MM.1S (cell line): Measurements from ENCODE around the gene RABL3.

ENCODE experiments used
- DNase-seq: peaks from one replicate; pipeline ENCODE4 v3.0.0-alpha.2; 2015
- H2AFZ ChIP-seq: fragments of 300-600 bp; sonication (generic); 2 replicates; pipeline ENCODE4 v1.6.0; 2016; ENCODE audit warnings: antibody characterized with exemption, low read length
- H3F3A ChIP-seq: fragments of 300-600 bp; sonication (generic); 2 replicates; pipeline ENCODE4 v1.6.1; 2016; ENCODE audit warnings: mild to moderate bottlenecking, antibody characterized with exemption, low read length, moderate library complexity, mixed read lengths; ENCODE audit not compliant: insufficient read depth
- H3K27ac ChIP-seq: fragments of 300-600 bp; sonication (generic); 2 replicates; pipeline ENCODE4 v1.5.1; 2016; ENCODE audit warnings: mild to moderate bottlenecking, low read length
- H3K27me3 ChIP-seq: fragments of 300-600 bp; sonication (generic); replicated peaks from 2 replicates; pipeline ENCODE4 v1.6.0; 2016; ENCODE audit warnings: low read length; ENCODE audit not compliant: insufficient read depth
- H3K36me3 ChIP-seq: fragments of 300-600 bp; sonication (generic); replicated peaks from 2 replicates; pipeline ENCODE4 v1.6.1; 2016; ENCODE audit warnings: mild to moderate bottlenecking, low read length, mixed read lengths; ENCODE audit not compliant: insufficient read depth
- H3K4me1 ChIP-seq: fragments of 300-600 bp; sonication (generic); 2 replicates; pipeline ENCODE4 v1.6.1; 2016; ENCODE audit warnings: low read length, mixed read lengths
- H3K4me2 ChIP-seq: fragments of 300-600 bp; sonication (generic); 2 replicates; pipeline ENCODE4 v1.6.0; 2016; ENCODE audit warnings: low read depth, low read length
- H3K4me3 ChIP-seq: fragments of 300-600 bp; sonication (generic); 2 replicates; pipeline ENCODE4 v1.5.1; 2016; ENCODE audit warnings: low read length, mixed read lengths
- H3K79me2 ChIP-seq: fragments of 300-600 bp; sonication (generic); 2 replicates; pipeline ENCODE4 v1.6.1; 2016; ENCODE audit warnings: mixed run types, low read length, mixed read lengths
- H3K9ac ChIP-seq: fragments of 300-600 bp; sonication (generic); 2 replicates; pipeline ENCODE4 v1.6.1; 2016; ENCODE audit warnings: low read length, mixed read lengths
- H3K9me2 ChIP-seq: fragments of 300-600 bp; sonication (generic); replicated peaks from 2 replicates; pipeline ENCODE4 v1.6.1; 2016; ENCODE audit warnings: mild to moderate bottlenecking, low read length, mixed read lengths; ENCODE audit not compliant: insufficient read depth
- H3K9me3 ChIP-seq: fragments of 300-600 bp; sonication (generic); replicated peaks from 2 replicates; pipeline ENCODE4 v1.6.1; 2016; ENCODE audit warnings: mild to moderate bottlenecking, low read length, mixed read lengths; ENCODE audit not compliant: insufficient read depth
- H4K20me1 ChIP-seq: fragments of 300-600 bp; sonication (generic); 2 replicates; pipeline ENCODE4 v1.6.1; 2016; ENCODE audit warnings: mild to moderate bottlenecking, low read length, moderate library complexity, mixed read lengths; ENCODE audit not compliant: insufficient read depth
- EZH2 ChIP-seq: fragments of 300-600 bp; sonication (generic); optimal IDR thresholded peaks from 2 replicates; pipeline ENCODE3; 2017; ENCODE audit warnings: low read depth, mild to moderate bottlenecking, antibody characterized with exemption, low read length, mixed read lengths
- EZH2phosphoT487 ChIP-seq: fragments of 300-600 bp; sonication (generic); IDR thresholded peaks from 2 replicates; pipeline ENCODE4 v1.6.1; 2018; ENCODE audit warnings: antibody characterized with exemption, low read length
- TF ChIP-seq, protein P1 (sequence below): fragments of 300-600 bp; sonication (generic); IDR thresholded peaks from 2 replicates; pipeline ENCODE4 v1.5.1; 2016; ENCODE audit warnings: antibody characterized with exemption, low read length, mixed read lengths

The RABL3 gene

GRCh38 chr3:120745466-120745865, 3.1 kb upstream of the RABL3 start:
- H3K27me3 ChIP-seq = no peaks in the 10 kb centered on the region
- H3F3A ChIP-seq = no peaks in the 10 kb centered on the region
- H3K9ac ChIP-seq = no peak overlapping the region
- H3K4me2 ChIP-seq = no peak overlapping the region
- H4K20me1 ChIP-seq = no peaks in the 10 kb centered on the region
- no peak for DNase-seq
- H3K4me3 ChIP-seq = no peak overlapping the region
- no peak overlapping the region for H2AFZ ChIP-seq
- no peak overlapping the region for H3K27ac ChIP-seq
- H3K9me2 ChIP-seq = no peaks in the 10 kb centered on the region
- peaks cover 4% of the 10 kb centered on the region; the same call in 1 of the 2 replicates for H3K4me1 ChIP-seq
- H3K9me3 ChIP-seq = no peaks in the 10 kb centered on the region
- peaks cover 46% of the 10 kb centered on the region for H3K79me2 ChIP-seq
- H3K36me3 ChIP-seq = 0 out of 2 replicates have a peak, but pooled peaks cover under 1% of the 10 kb centered on the region
- no peak for TF ChIP-seq EZH2
- TF ChIP-seq, protein P1, sequence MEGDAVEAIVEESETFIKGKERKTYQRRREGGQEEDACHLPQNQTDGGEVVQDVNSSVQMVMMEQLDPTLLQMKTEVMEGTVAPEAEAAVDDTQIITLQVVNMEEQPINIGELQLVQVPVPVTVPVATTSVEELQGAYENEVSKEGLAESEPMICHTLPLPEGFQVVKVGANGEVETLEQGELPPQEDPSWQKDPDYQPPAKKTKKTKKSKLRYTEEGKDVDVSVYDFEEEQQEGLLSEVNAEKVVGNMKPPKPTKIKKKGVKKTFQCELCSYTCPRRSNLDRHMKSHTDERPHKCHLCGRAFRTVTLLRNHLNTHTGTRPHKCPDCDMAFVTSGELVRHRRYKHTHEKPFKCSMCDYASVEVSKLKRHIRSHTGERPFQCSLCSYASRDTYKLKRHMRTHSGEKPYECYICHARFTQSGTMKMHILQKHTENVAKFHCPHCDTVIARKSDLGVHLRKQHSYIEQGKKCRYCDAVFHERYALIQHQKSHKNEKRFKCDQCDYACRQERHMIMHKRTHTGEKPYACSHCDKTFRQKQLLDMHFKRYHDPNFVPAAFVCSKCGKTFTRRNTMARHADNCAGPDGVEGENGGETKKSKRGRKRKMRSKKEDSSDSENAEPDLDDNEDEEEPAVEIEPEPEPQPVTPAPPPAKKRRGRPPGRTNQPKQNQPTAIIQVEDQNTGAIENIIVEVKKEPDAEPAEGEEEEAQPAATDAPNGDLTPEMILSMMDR = no peak
- TF ChIP-seq EZH2phosphoT487 = no peak

DNA sequence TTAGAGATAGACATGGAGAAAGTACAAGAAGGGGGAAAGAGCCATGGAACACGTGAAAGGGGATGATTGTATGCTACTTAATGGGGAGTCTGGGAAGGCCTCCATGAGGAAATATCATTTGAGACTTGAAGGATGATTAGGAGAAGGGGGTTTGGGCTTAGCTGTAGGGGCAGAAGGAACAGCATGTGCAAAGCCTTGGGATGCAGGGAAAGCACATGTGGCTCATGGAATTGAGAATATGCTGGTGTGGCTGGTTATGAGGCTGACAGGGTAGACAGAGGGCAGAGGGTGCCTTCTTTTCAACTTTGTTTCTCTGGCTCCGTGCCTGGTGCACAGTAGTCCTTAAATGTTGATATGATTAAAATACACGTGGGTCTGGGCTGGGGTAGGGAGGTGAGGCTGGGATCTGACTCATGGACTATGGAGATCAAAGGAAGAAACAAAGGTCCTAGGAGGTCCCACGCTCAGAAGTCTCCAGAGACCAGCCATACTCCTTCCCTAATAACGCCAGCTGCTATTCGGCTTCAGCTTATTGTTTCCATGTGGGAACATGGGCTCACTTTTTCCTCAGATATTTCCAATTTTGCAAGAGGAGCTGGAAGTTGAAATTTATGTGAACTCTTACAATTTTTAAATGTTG, 1.4 kb upstream of the RABL3 start:
- Histone ChIP-seq H3F3A (no peaks in the 10 kb centered on the region), H3K36me3 (no peaks in the 10 kb centered on the region), H3K27me3 (no peaks in the 10 kb centered on the region), H3K4me2 (peak overlapping the region; percentile 93), H2AFZ (peak overlapping the region; percentile 94), H3K79me2 (peaks cover 43% of the 10 kb centered on the region), H3K27ac (no peak overlapping the region), H4K20me1 (no peaks in the 10 kb centered on the region), H3K9me2 (no peaks in the 10 kb centered on the region), H3K4me1 (peaks cover 4% of the 10 kb centered on the region; the same call in 1 of the 2 replicates), H3K9me3 (no peaks in the 10 kb centered on the region), H3K4me3 (peak overlapping the region; percentile 88), H3K9ac (peak overlapping the region; percentile 87)
- no peak for TF ChIP-seq EZH2
- TF ChIP-seq, protein P1 = no peak
- TF ChIP-seq EZH2phosphoT487 = no peak
- DNase-seq = no peak

DNA sequence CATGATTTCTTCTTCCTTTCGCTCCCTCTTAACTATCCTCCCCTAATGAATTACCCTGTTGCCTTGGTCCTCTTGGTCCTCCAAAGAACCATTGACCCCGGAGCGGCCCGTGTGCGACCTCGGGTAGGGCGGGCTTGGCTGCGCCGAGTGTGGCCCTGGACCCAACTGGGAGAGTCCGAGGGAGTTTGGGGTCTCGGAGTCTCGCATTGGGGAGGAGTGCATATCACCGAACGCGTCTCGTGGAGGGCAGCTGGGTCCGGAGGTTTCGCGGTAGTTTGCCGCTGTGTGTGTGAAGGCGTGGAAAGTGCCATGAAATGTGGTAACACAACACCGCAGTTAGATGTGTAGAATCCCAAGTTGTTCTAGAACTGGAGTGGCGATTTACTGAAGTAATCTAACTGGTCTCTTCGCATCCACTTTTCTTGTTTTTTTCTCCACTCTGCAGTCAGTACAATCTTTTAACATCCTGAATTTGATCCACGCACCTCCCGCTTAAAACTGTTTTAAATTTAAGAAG, 591 bp upstream of the RABL3 start:
- H3K9me3 ChIP-seq = no peaks in the 10 kb centered on the region
- H3K9me2 ChIP-seq = no peaks in the 10 kb centered on the region
- no peaks in the 10 kb centered on the region for H4K20me1 ChIP-seq
- no peaks in the 10 kb centered on the region for H3K27me3 ChIP-seq
- peak overlapping the region; percentile 94 for H2AFZ ChIP-seq
- no peaks in the 10 kb centered on the region for H3K36me3 ChIP-seq
- peak overlapping the region; percentile 15; the same call in 1 of the 2 replicates for H3K27ac ChIP-seq
- DNase-seq = peak; percentile 36
- H3F3A ChIP-seq = no peaks in the 10 kb centered on the region
- peak overlapping the region; percentile 88 for H3K4me3 ChIP-seq
- H3K79me2 ChIP-seq = peaks cover 43% of the 10 kb centered on the region
- peaks cover 4% of the 10 kb centered on the region; the same call in 1 of the 2 replicates for H3K4me1 ChIP-seq
- H3K4me2 ChIP-seq = peak overlapping the region; percentile 93
- H3K9ac ChIP-seq = peak overlapping the region; percentile 87
- TF ChIP-seq, protein P1 = no peak
- TF ChIP-seq EZH2phosphoT487 (no peak), EZH2 (no peak)
